HepG2 (cell line): Measurements from ENCODE around the gene HADH. TPM values are rescaled to one million over a fixed set of nuclear protein-coding genes. Genes with fewer than 3 reads are reported as not detected.

Source experiments
- ARHGAP35 ChIP-seq: sonication (generic); formaldehyde crosslinking; IDR thresholded peaks from 2 replicates; pipeline ENCODE4 v1.9.0; 2022; ENCODE audit warnings: mild to moderate bottlenecking, inconsistent platforms, moderate library complexity, missing genetic modification reagents, borderline replicate concordance
- ARID5B ChIP-seq: IDR thresholded peaks from 2 replicates; pipeline ENCODE4 v1.4.0; 2020; ENCODE audit warnings: mild to moderate bottlenecking, missing genetic modification reagents
- ARNTL ChIP-seq: sonication (generic); formaldehyde crosslinking; IDR thresholded peaks from 2 replicates; pipeline ENCODE4 v1.4.0; 2020; ENCODE audit warnings: mild to moderate bottlenecking, missing genetic modification reagents
- BCL6 ChIP-seq: IDR thresholded peaks from 2 replicates; pipeline ENCODE4 v1.6.1; 2016; ENCODE audit warnings: missing genetic modification reagents, missing compliant biosample characterization
- CEBPZ ChIP-seq: IDR thresholded peaks from 2 replicates; pipeline ENCODE4 v1.6.1; 2012; ENCODE audit warnings: low read length, improper control_type of control experiment
- DMTF1 ChIP-seq: sonication (generic); formaldehyde crosslinking; IDR thresholded peaks from 2 replicates; pipeline ENCODE4 v1.4.0; 2020; ENCODE audit warnings: mild to moderate bottlenecking, missing genetic modification reagents
- EHMT2 ChIP-seq: fragments of 200-600 bp; sonication (generic); IDR thresholded peaks from 2 replicates; pipeline ENCODE4 v1.7.0; 2017; ENCODE audit warnings: antibody characterized with exemption, low read depth, low read length, borderline replicate concordance
- FLYWCH1 ChIP-seq: sonication (generic); formaldehyde crosslinking; IDR thresholded peaks from 2 replicates; pipeline ENCODE4 v1.8.1; 2023; ENCODE audit warnings: mild to moderate bottlenecking, missing genetic modification reagents
- GATA4 ChIP-seq: sonication (generic); IDR thresholded peaks from 2 replicates; pipeline ENCODE4 v1.6.1; 2016; ENCODE audit warnings: antibody characterized with exemption, low read depth, borderline replicate concordance
- KLF6 ChIP-seq: IDR thresholded peaks from 2 replicates; pipeline ENCODE4 v1.8.0; 2016; ENCODE audit warnings: missing biosample characterization, missing genetic modification reagents
- MZF1 ChIP-seq: sonication (generic); formaldehyde crosslinking; IDR thresholded peaks from 2 replicates; pipeline ENCODE4 v1.8.1; 2023; ENCODE audit warnings: mild to moderate bottlenecking, missing genetic modification reagents, borderline replicate concordance
- NFE2L1 ChIP-seq: sonication (generic); formaldehyde crosslinking; IDR thresholded peaks from 2 replicates; pipeline ENCODE4 v1.4.0; 2020; ENCODE audit warnings: missing genetic modification reagents, mild to moderate bottlenecking, borderline replicate concordance
- NR1H2 ChIP-seq: sonication (generic); formaldehyde crosslinking; IDR thresholded peaks from 2 replicates; pipeline ENCODE4 v1.8.1; 2022; ENCODE audit warnings: low read depth, missing genetic modification reagents, borderline replicate concordance
- PAWR ChIP-seq: sonication (generic); formaldehyde crosslinking; IDR thresholded peaks from 2 replicates; pipeline ENCODE4 v1.4.0; 2020; ENCODE audit warnings: missing genetic modification reagents, mild to moderate bottlenecking, borderline replicate concordance
- PHF21A ChIP-seq: sonication (generic); formaldehyde crosslinking; IDR thresholded peaks from 2 replicates; pipeline ENCODE4 v1.5.0; 2020; ENCODE audit warnings: mild to moderate bottlenecking, missing genetic modification reagents
- SAFB2 ChIP-seq: sonication (generic); formaldehyde crosslinking; IDR thresholded peaks from 2 replicates; pipeline ENCODE4 v1.5.1; 2020; ENCODE audit warnings: missing genetic modification reagents, low read depth, mild to moderate bottlenecking, borderline replicate concordance
- TCF7 ChIP-seq: sonication (generic); IDR thresholded peaks from 2 replicates; pipeline ENCODE4 v1.6.1; 2016; ENCODE audit warnings: antibody characterized with exemption, low read depth
- ZNF350 ChIP-seq: sonication (generic); formaldehyde crosslinking; IDR thresholded peaks from 2 replicates; pipeline ENCODE4 v1.4.0; 2020; ENCODE audit warnings: mild to moderate bottlenecking, low read depth, missing genetic modification reagents, borderline replicate concordance
- ZNF549 ChIP-seq: sonication (generic); formaldehyde crosslinking; IDR thresholded peaks from 2 replicates; pipeline ENCODE4 v1.5.0; 2020; ENCODE audit warnings: missing genetic modification reagents
- ZNF569 ChIP-seq: sonication (generic); formaldehyde crosslinking; IDR thresholded peaks from 2 replicates; pipeline ENCODE4 v1.5.0; 2020; ENCODE audit warnings: mild to moderate bottlenecking, missing genetic modification reagents, moderate library complexity, borderline replicate concordance
- ZNF747 ChIP-seq: sonication (generic); formaldehyde crosslinking; IDR thresholded peaks from 2 replicates; pipeline ENCODE4 v1.8.1; 2023; ENCODE audit warnings: missing genetic modification reagents, mild to moderate bottlenecking, borderline replicate concordance
- ZSCAN9 ChIP-seq: IDR thresholded peaks from 2 replicates; pipeline ENCODE4 v1.6.1; 2016; ENCODE audit warnings: borderline replicate concordance
- polyA plus RNA-seq, 8 experiments: library from polyadenylated mRNA; depleted of rRNA in 3 of 8; stranded (reverse) in 7 of 8; unstranded in 1 of 8; fragments of >200 nt; fragmentation: Illumina TruSeq in 4 of 8; extraction: Trizol in 4 of 8; gene quantifications; 2 replicates each; pipeline versions ENCODE4 v1.2.1 to v1.2.3, GENCODE V29; 2011 to 2016; ENCODE audit warnings: low read depth in 4 of 8, missing spikeins in 1 of 8, mixed read lengths in 1 of 8; ENCODE audit not compliant: insufficient read depth in 1 of 8
- total RNA-seq, 5 experiments: library from RNA; depleted of rRNA; stranded (reverse); fragments of >200 nt; fragmentation: Illumina TruSeq; extraction: Trizol; gene quantifications; 2 replicates each; pipeline ENCODE4 v1.2.3, GENCODE V29; 2016; ENCODE audit warnings: low read depth in 1 of 5

The HADH gene
- total and polyA plus RNA-seq, 2 of the 13 experiments (the other 11 are each of a cell fraction or from before 2014, with no cell fraction given) = 29.6 to 33.9 TPM

GRCh38 chr4:107989162-107989536 is 540 bp upstream of the HADH start (continued):
- no peak for TF ChIP-seq KLF6
- TF ChIP-seq PHF21A (CRISPR knock-in tag) = peak; percentile 29; the same call in 1 of the 2 replicates
- no peak for TF ChIP-seq CEBPZ
- TF ChIP-seq ZNF747 (CRISPR knock-in tag) = no peak
- no peak for TF ChIP-seq ZNF549 (CRISPR knock-in tag)
- no peak for TF ChIP-seq GATA4
- TF ChIP-seq ZSCAN9 (CRISPR knock-in tag) = no peak
- TF ChIP-seq NR1H2 (CRISPR knock-in tag) = no peak
- no peak for TF ChIP-seq DMTF1 (CRISPR knock-in tag)
- TF ChIP-seq ARHGAP35 (CRISPR knock-in tag) = no peak
- TF ChIP-seq MZF1 (CRISPR knock-in tag) = no peak
- no peak for TF ChIP-seq TCF7
- 0 out of 2 replicates have a peak, but pooled peaks have one; percentile 8 for TF ChIP-seq PAWR
- no peak for TF ChIP-seq ZNF569 (CRISPR knock-in tag)
- no peak for TF ChIP-seq NFE2L1 (CRISPR knock-in tag)
- peak; percentile 92 for TF ChIP-seq BCL6 (CRISPR knock-in tag)
- no peak for TF ChIP-seq ARNTL (CRISPR knock-in tag)
- no peak for TF ChIP-seq ZNF350
- no peak for TF ChIP-seq SAFB2 (CRISPR knock-in tag)
- TF ChIP-seq FLYWCH1 (CRISPR knock-in tag) = no peak
- TF ChIP-seq ARID5B = no peak
- TF ChIP-seq EHMT2 = peak; percentile 41; the same call in 1 of the 2 replicates
